IPS-18a (cell line): ENCODE measurements around the gene ZNF800.
A peak's percentile ranks its signal among the peaks of the same experiment; 100 is the strongest.
"Not testable (repeated sequence)": the region's sequence is repeated elsewhere in the genome, so short reads cannot be mapped to it uniquely, and the experiment has no call there.

ENCODE experiments used
- H3K27ac ChIP-seq: one replicate; pipeline ENCODE4 v1.5.1; 2013; ENCODE audit warnings: low read length
- H3K27me3 ChIP-seq: one replicate; pipeline ENCODE4 v1.6.1; 2013; ENCODE audit warnings: mild to moderate bottlenecking, low read length; ENCODE audit not compliant: control insufficient read depth, insufficient read depth
- H3K36me3 ChIP-seq: one replicate; pipeline ENCODE4 v1.6.1; 2013; ENCODE audit warnings: low read depth, low read length; ENCODE audit not compliant: control insufficient read depth
- H3K4me1 ChIP-seq: one replicate; pipeline ENCODE4 v1.6.1; 2013; ENCODE audit warnings: low read depth, low read length; ENCODE audit not compliant: control insufficient read depth
- H3K4me3 ChIP-seq: one replicate; pipeline ENCODE4 v1.5.1; 2013; ENCODE audit warnings: low read length
- H3K9ac ChIP-seq: one replicate; pipeline ENCODE4 v1.6.1; 2013; ENCODE audit warnings: mild to moderate bottlenecking, low read length, moderate library complexity
- H3K9me3 ChIP-seq: one replicate; pipeline ENCODE4 v1.6.1; 2013; ENCODE audit warnings: low read depth, low read length; ENCODE audit not compliant: control insufficient read depth

Gene ZNF800

GRCh38 chr7:127392566-127393367, at the start of gene ZNF800:
Gene ZNF800, minus strand, starts transcription at chr7:127392708. Its CDS starts 1,151 bp downstream, at chr7:127391557.
- Histone ChIP-seq H3K9ac (peak within 1 kb of the TSS; percentile 50), H3K9me3 (no peaks in the 10 kb centered on the region), H3K27me3 (peaks cover 52% of the 10 kb centered on the region), H3K27ac (no peak within 1 kb of the TSS), H3K4me1 (peaks cover 3% of the 10 kb centered on the region), H3K36me3 (peaks cover 3% of the 10 kb centered on the region), H3K4me3 (peak within 1 kb of the TSS; percentile 90)

- Histone ChIP-seq H3K27ac (no peak overlapping the region), H3K4me1 (peaks cover 3% of the 10 kb centered on the region), H3K9me3 (no peaks in the 10 kb centered on the region), H3K9ac (no peak overlapping the region), H3K36me3 (no peaks in the 10 kb centered on the region), H3K4me3 (no peak overlapping the region), H3K27me3 (no peaks in the 10 kb centered on the region)
These were observed 47.7 kb upstream of the ZNF800 start for GRCh38 chr7:127440206-127440605.

GRCh38 chr7:127438836-127439235, 46.3 kb upstream of the ZNF800 start:
- Histone ChIP-seq H3K27ac (no peak overlapping the region), H3K9me3 (no peaks in the 10 kb centered on the region), H3K27me3 (no peaks in the 10 kb centered on the region), H3K4me3 (no peak overlapping the region), H3K4me1 (peaks cover 3% of the 10 kb centered on the region), H3K9ac (no peak overlapping the region), H3K36me3 (no peaks in the 10 kb centered on the region)

GRCh38 chr7:127437837-127438236, 45.3 kb upstream of the ZNF800 start:
- no peaks in the 10 kb centered on the region for H3K9me3 ChIP-seq
- no peak overlapping the region for H3K4me3 ChIP-seq

GRCh38 chr7:127437241-127437640, 44.7 kb upstream of the ZNF800 start:
- no peak overlapping the region for H3K9ac ChIP-seq
- no peaks in the 10 kb centered on the region for H3K9me3 ChIP-seq
- H3K27ac ChIP-seq: no peak overlapping the region
- H3K4me3 ChIP-seq: no peak overlapping the region
- no peaks in the 10 kb centered on the region for H3K27me3 ChIP-seq
- no peaks in the 10 kb centered on the region for H3K36me3 ChIP-seq
- peaks cover 3% of the 10 kb centered on the region for H3K4me1 ChIP-seq

More at GRCh38 chr7:127437837-127438236, 45.3 kb upstream of the ZNF800 start:
- no peak overlapping the region for H3K27ac ChIP-seq
- no peak overlapping the region for H3K9ac ChIP-seq
- no peaks in the 10 kb centered on the region for H3K27me3 ChIP-seq
- H3K36me3 ChIP-seq: no peaks in the 10 kb centered on the region
- peaks cover 3% of the 10 kb centered on the region for H3K4me1 ChIP-seq

- H3K36me3 ChIP-seq, H3K27ac ChIP-seq, H3K9ac ChIP-seq: not testable (repeated sequence)
These were observed 36.8 kb upstream of the ZNF800 start for GRCh38 chr7:127429281-127429680.

GRCh38 chr7:127419196-127419595, 26.7 kb upstream of the ZNF800 start:
- no peak overlapping the region for H3K4me3 ChIP-seq
- no peaks in the 10 kb centered on the region for H3K9me3 ChIP-seq
- no peak overlapping the region for H3K9ac ChIP-seq
- H3K27ac ChIP-seq: no peak overlapping the region
- no peaks in the 10 kb centered on the region for H3K27me3 ChIP-seq
- H3K4me1 ChIP-seq: no peaks in the 10 kb centered on the region
- H3K36me3 ChIP-seq: no peaks in the 10 kb centered on the region

More at GRCh38 chr7:127429281-127429680, 36.8 kb upstream of the ZNF800 start:
- H3K9me3 ChIP-seq, H3K4me3 ChIP-seq, H3K4me1 ChIP-seq, H3K27me3 ChIP-seq: not testable (repeated sequence)

GRCh38 chr7:127418459-127418858, 26.0 kb upstream of the ZNF800 start:
- no peaks in the 10 kb centered on the region for H3K36me3 ChIP-seq
- no peak overlapping the region for H3K27ac ChIP-seq
- no peak overlapping the region for H3K4me3 ChIP-seq
- H3K27me3 ChIP-seq: no peaks in the 10 kb centered on the region
- H3K9me3 ChIP-seq: no peaks in the 10 kb centered on the region
- H3K4me1 ChIP-seq: no peaks in the 10 kb centered on the region
- H3K9ac ChIP-seq: no peak overlapping the region

- Histone ChIP-seq H3K9ac (no peak overlapping the region), H3K36me3 (no peaks in the 10 kb centered on the region), H3K27me3 (no peaks in the 10 kb centered on the region), H3K27ac (no peak overlapping the region), H3K4me1 (no peaks in the 10 kb centered on the region), H3K9me3 (no peaks in the 10 kb centered on the region), H3K4me3 (no peak overlapping the region)
These were observed 24.8 kb upstream of the ZNF800 start for GRCh38 chr7:127417346-127417745.

GRCh38 chr7:127415060-127415742, 22.7 kb upstream of the ZNF800 start:
- no peaks in the 10 kb centered on the region for H3K9me3 ChIP-seq
- H3K27me3 ChIP-seq: no peaks in the 10 kb centered on the region
- H3K9ac ChIP-seq: no peak overlapping the region
- no peak overlapping the region for H3K4me3 ChIP-seq
- no peaks in the 10 kb centered on the region for H3K36me3 ChIP-seq
- no peaks in the 10 kb centered on the region for H3K4me1 ChIP-seq
- H3K27ac ChIP-seq: no peak overlapping the region

GRCh38 chr7:127413962-127414361, 21.5 kb upstream of the ZNF800 start:
- H3K9ac ChIP-seq: no peak overlapping the region

More at GRCh38 chr7:127413962-127414361, 21.5 kb upstream of the ZNF800 start:
- Histone ChIP-seq H3K27ac (no peak overlapping the region), H3K9me3 (no peaks in the 10 kb centered on the region), H3K4me1 (no peaks in the 10 kb centered on the region), H3K27me3 (no peaks in the 10 kb centered on the region), H3K36me3 (no peaks in the 10 kb centered on the region), H3K4me3 (no peak overlapping the region)
